Measurements from ENCODE around the gene CDC14A.

The CDC14A gene

GRCh38 chr1:100445565-100445964, 93.3 kb downstream of the CDC14A start:
- DNase-seq (ENCODE audit: low read depth in 2 of 2), result no peak

- no peak for DNase-seq (ENCODE audit: low read depth in 2 of 2)
Observed at GRCh38 chr1:100448366-100448765, 96.1 kb downstream of the CDC14A start.

GRCh38 chr1:100449477-100449876, 97.2 kb downstream of the CDC14A start:
- DNase-seq (ENCODE audit: low read depth in 2 of 2), result no peak

DNA sequence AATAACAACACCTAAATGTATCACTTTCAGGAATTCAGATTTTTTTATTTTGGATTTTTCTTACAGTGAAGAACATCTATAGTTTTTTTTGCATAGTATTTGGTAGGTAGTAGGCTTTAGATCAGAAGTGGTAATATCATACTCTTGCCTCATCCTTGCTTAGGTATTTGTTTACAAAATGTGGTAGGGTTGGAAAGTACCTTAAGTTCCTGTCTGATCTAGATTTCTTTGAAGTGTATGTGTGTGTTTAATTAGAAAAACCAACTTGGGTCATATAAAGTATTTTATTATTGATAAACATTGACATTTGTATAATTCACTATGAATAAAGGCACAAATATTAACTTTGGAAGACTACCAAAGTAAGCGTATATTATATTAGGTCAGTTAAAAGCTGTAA, 100.3 kb downstream of the CDC14A start:
- no peak for DNase-seq (ENCODE audit: low read depth in 2 of 2)

GRCh38 chr1:100455478-100456072, 103.3 kb downstream of the CDC14A start:
- no peak for DNase-seq (ENCODE audit: low read depth in 2 of 2)

DNA sequence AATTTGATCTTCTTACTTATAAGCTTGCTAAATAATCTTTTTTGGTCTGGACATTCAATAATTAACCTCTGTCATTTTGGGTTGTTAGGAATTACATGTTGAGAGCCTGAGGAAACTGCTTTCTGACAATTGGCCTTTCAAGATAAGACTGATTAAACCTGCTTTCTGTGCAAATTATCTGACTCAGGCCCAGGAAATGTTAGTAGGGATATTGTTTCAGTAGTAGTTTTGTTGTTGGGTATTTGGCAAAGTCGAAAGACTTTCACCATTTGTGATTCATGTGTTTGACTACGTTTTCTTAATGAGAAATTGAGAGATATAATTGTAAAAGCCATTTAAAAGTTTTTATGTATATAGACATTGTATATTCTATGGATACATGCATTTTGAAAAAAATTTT, 104.6 kb downstream of the CDC14A start:
- DNase-seq (ENCODE audit: low read depth in 2 of 2), result no peak

DNA sequence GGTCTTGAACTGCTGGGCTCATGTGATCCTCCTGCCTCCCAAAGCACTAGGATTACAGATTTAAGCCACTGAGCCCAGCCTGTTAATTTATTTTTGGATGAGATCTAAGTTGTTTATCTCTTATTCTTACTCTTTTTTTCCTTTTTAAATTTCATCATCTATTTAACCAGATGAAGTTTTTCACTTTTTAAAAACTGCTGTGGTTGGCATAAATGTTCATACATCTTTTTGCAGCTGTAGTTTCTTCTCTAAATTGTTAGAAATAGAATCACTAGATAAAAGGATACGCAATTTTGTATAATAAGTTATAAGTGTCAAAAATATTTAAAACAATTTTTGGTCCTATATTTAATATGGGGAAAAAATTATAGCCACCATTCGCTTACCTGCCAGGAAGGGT, 105.4 kb downstream of the CDC14A start:
- DNase-seq (ENCODE audit: low read depth in 2 of 2), result no peak

- no peak for DNase-seq (ENCODE audit: low read depth in 2 of 2)
Observed at GRCh38 chr1:100458661-100459357, 106.5 kb downstream of the CDC14A start.

- DNase-seq (ENCODE audit: low read depth in 2 of 2), result peak; percentile 53 to 57
Observed at GRCh38 chr1:100459358-100460114, 107.2 kb downstream of the CDC14A start.

GRCh38 chr1:100461222-100461621, 108.9 kb downstream of the CDC14A start:
- DNase-seq (ENCODE audit: low read depth in 2 of 2), result no peak

DNA sequence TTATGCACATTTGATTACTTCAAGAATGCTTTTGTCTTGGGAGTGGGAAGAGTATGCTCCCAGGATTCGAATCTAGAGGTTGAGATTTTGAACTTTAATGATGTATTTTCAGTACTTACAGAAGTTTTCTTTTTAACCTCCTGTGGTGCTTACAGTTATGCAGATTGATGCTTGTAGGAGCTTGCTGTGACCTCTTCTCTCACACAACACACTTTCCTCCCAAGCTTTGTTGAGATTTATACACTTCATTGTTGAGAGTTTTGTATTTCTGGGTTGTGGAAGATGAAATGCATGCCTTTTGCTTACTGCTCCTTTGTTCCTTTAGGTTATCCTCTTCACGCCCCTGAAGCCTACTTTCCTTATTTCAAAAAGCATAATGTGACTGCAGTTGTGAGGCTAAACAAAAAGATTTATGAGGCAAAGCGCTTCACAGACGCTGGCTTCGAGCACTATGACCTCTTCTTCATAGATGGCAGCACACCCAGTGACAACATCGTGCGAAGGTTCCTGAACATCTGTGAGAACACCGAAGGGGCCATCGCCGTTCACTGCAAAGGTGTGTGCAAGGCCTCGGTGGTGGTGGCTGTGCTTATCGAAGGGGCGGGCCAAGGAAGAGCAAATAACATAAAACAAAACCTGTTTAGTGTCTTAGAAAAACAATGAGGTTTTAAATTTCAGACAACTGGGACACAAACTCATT, 110.2 kb downstream of the CDC14A start:
- no peak for DNase-seq (ENCODE audit: low read depth in 2 of 2)

DNA sequence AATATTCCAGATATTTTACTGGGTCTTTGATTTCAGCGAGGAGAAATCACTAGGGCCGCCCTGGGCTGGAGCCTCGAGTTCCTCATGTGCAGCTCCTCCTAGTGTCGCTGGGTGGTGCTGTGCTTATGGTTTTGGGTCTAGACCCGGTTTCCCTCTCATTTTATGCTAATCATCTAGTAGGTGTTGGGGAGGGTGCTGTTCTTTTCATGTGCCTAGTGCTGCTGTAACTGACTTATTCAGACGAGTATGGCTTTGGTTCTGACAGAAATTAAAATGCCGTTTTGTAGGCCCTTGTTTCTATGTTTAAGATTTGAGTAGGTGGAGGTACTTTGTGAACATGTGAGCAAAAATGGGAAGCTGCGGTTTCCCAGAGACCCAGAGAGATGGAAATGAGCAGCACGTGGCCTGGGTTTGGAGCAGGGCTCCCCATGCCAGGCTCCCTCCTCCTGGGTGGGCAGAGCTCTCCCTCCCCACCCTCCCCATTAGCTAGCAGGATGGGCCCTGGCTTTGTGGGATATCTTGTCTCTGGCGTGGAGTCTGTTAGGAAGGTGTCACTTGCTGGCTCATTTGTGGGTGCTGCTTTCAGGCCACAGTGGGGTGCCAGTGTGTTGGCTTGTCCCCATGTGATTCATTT, 111.6 kb downstream of the CDC14A start:
- peak in 1 of 2 donors; percentile 43 for DNase-seq (ENCODE audit: low read depth in 2 of 2)

GRCh38 chr1:100469578-100469977, 117.3 kb downstream of the CDC14A start:
- no peak for DNase-seq (ENCODE audit: low read depth in 2 of 2)

- DNase-seq (ENCODE audit: low read depth in 2 of 2), result no peak
Observed at GRCh38 chr1:100474834-100475233, 122.5 kb downstream of the CDC14A start.

GRCh38 chr1:100476735-100477290, 124.5 kb downstream of the CDC14A start:
- no peak for DNase-seq (ENCODE audit: low read depth in 2 of 2)

GRCh38 chr1:100478816-100479215, 126.5 kb downstream of the CDC14A start:
- DNase-seq (ENCODE audit: low read depth in 2 of 2), result no peak

DNA sequence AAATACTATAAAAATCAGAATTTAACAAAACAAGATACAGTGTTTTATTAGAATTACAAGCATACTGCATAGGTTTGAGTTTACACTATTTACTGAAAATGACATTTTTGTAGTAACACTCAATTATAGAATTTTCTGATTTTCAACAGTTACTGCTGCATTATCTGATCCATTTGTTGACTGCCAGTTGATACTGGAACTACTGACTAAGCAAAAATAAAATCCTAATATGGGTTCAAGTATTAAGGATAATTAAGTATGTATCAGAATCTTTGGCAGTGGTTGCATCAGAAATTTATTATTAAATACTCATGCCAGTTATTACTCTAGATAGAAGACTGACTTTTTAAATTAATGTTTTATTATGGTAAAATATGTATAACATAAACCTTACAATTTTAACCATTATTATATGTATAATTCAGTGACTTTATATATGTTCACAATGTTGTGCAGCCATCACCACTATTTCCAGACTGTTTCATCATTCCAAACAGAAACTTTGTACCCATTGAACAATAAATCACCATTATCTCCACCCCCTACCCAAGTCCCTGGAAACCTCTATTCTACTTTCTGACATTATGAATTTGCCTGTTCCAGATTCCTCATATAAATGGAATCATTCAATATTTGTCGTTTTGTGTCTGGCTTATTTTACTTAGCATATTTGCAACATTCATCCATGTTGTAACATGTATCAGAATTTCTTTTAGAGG, 127.5 kb downstream of the CDC14A start:
- no peak for DNase-seq (ENCODE audit: low read depth in 2 of 2)

DNA sequence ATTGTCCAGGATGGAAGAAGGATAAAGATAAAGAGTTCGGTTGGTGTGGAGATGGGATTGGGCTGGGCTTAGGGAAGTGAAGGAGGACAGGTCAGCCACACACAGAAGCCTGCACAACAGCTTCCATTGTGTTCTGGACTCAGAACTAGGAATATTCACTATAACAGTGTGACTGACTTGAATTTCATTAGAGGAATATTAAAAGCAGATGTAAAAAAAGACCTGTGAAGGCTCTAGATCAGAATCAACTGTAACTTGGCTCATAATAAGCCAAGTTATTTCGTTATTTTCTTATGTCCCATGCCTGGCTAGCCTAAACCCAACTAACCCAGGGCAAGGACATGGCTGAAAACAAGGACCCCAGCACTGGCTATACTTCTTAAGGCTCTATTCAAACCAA, 129.0 kb downstream of the CDC14A start:
- DNase-seq (ENCODE audit: low read depth in 2 of 2), result no peak

DNA sequence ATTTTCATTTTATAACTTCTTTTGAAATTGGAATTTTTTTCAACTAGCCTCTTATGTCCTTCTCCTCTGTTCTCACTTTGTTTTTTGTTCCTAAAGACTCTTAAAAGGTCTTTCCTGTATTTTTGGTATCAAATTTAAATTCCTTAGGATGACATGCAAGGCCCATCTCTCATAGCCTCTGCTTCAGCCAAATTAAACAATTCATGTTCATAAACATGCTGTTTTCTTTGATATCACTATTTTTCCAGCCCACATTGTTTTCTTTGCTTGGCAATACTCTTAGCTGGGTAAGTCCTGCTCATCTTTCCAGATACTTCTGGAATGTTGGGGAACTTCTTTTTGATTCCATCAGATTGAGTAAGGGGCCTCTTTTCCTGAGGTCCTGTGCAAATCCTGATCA, 129.9 kb downstream of the CDC14A start:
- DNase-seq (ENCODE audit: low read depth in 2 of 2), result no peak

DNA sequence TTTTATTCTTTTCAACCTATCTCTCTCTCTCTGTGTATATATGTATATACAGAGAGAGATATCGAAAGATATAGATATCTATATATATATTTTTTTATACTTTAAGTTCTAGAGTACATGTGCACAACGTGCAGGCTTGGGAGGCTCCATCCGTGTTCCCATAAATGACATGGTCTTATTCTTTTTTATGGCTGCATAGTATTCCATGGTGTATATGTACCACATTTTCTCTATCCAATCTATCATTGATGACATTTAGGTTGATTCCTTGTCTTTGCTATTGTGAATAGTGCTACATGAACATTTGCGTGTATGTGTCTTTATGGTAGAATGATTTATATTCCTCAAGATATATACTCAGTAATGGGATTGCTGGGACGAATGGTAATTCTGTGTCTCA, 130.4 kb downstream of the CDC14A start:
- DNase-seq (ENCODE audit: low read depth in 2 of 2), result no peak

DNA sequence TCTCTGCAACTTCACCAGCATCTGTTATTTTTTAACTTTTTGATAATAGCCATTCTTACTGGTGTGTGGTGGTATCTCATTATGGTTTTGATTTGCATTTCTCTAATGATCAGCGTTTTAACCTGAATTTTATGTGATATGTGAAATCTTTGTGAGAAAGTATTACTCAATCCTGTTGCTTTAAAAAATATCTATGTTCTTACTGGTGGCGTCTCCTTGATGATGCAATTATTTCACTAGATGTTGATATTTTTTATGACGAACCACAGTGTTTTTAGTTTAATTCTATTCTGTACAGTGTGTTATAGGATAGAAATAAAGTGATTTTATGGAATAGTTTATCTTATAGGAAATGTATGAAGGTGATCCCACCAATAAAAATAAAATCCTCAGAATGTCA, 130.9 kb downstream of the CDC14A start:
- DNase-seq (ENCODE audit: low read depth in 2 of 2), result no peak
